Naive B cell (primary cell): Measurements from ENCODE around the gene HOXA5. TPM values are rescaled to one million over a fixed set of nuclear protein-coding genes. Genes with fewer than 3 reads are reported as not detected.

Experiments
- ATAC-seq, 2 donors: fragments of 150-1000 bp; cut with Tn5 transposase; 2 replicates each; pipeline ENCODE4 v1.10.0; 2021; ENCODE audit warnings: low read depth in 2 of 2, mild to moderate bottlenecking in 2 of 2, moderate library complexity in 2 of 2
- DNase-seq: peaks from one replicate; pipeline ENCODE4 v3.0.0; 2022
- H3K27ac Mint-ChIP-seq, 6 donors: one replicate each; pipeline ENCODE4 v1.8.0; 2020 to 2022; ENCODE audit warnings: mild to moderate bottlenecking in 6 of 6, mixed read lengths in 6 of 6, moderate library complexity in 5 of 6, inconsistent platforms in 2 of 6
- H3K27me3 Mint-ChIP-seq, 3 donors: one replicate each; pipeline ENCODE4 v1.8.0; 2021 to 2022; ENCODE audit warnings: mixed read lengths in 3 of 3, mild to moderate bottlenecking in 1 of 3
- H3K36me3 Mint-ChIP-seq, 2 donors: one replicate each; pipeline ENCODE4 v1.8.0; 2020 to 2022; ENCODE audit warnings: mixed read lengths in 2 of 2, inconsistent platforms in 1 of 2, mild to moderate bottlenecking in 1 of 2
- H3K4me1 Mint-ChIP-seq, 3 donors: one replicate each; pipeline ENCODE4 v1.8.0; 2020 to 2022; ENCODE audit warnings: mixed read lengths in 3 of 3, inconsistent platforms in 1 of 3, mild to moderate bottlenecking in 1 of 3, moderate library complexity in 1 of 3
- H3K4me3 Mint-ChIP-seq, 8 donors: one replicate each; pipeline ENCODE4 v1.8.0; 2020 to 2022; ENCODE audit warnings: mild to moderate bottlenecking in 8 of 8, mixed read lengths in 8 of 8, moderate library complexity in 8 of 8, inconsistent platforms in 2 of 8
- H3K9me3 Mint-ChIP-seq, 7 donors: one replicate each; pipeline ENCODE4 v1.8.0; 2020 to 2022; ENCODE audit warnings: mixed read lengths in 7 of 7, mild to moderate bottlenecking in 5 of 7, inconsistent platforms in 2 of 7, moderate library complexity in 1 of 7
- polyA plus RNA-seq, 6 donors: library from polyadenylated mRNA; unstranded; fragments of 300-500 nt; fragmentation: Illumina TruSeq; gene quantifications; one replicate each; pipeline ENCODE4 v1.2.3, GENCODE V29; 2021; ENCODE audit warnings: low read depth in 6 of 6

HOXA5 gene
- polyA plus RNA-seq, 6 donors from 2014 or later = not detected

DNA sequence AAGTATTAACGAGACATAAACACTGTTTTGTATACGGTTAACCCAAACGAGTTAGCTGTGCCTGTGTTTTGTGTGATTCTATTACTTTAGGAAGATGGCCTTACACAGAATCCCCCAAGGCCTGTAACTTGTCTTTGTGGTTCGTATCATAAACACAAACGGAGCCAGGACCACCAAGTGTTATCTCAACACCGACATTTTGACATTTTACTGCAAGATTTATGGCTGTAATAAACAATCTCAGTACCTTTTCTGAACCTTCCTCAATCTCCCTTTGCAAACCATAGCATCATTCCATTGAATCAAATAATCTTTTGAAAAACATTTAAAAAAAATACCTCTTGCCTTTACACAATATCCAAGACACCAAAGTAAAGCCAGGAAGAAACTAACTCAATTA is 10.5 kb downstream of the HOXA5 start:
- no peaks in the 10 kb centered on the region for H3K4me1 Mint-ChIP-seq
- ATAC-seq = no peak
- H3K36me3 Mint-ChIP-seq = no peaks in the 10 kb centered on the region
- H3K9me3 Mint-ChIP-seq = peaks cover 0 to 3% (median 0%) of the 10 kb centered on the region in 7 donors
- H3K27ac Mint-ChIP-seq = no peak overlapping the region
- DNase-seq = no peak
- peak overlapping the region in 1 of 8 donors; percentile 9 for H3K4me3 Mint-ChIP-seq
- H3K27me3 Mint-ChIP-seq = peaks cover 53 to 81% (median 76%) of the 10 kb centered on the region in 3 donors

DNA sequence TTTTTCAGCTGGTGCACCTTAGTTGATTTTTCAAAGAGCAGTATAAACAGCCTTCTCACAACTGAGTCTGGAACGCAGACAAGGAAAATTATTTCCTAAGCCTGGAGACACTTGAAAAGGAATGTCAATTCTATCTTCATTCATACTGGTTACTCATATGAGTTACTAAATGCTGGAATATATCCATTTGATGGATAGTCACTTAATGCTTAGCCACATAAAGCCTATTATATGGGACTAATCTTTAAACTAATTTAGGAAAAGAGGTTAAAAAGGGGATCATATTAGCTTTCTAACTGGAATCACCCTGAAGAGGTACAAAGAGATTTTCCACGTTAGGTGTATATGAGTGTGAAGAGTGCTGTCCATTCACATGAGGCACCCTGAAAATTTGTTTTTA is 11.3 kb downstream of the HOXA5 start:
- Mint-ChIP-seq H3K9me3 (peaks cover 0 to 3% (median 0%) of the 10 kb centered on the region in 7 donors), H3K27ac (no peak overlapping the region), H3K4me1 (no peaks in the 10 kb centered on the region), H3K36me3 (no peaks in the 10 kb centered on the region), H3K27me3 (peaks cover 47 to 81% (median 76%) of the 10 kb centered on the region in 3 donors), H3K4me3 (peak overlapping the region in 2 of 8 donors; percentile 15 to 42)
- no peak for DNase-seq
- no peak for ATAC-seq

- no peaks in the 10 kb centered on the region for H3K4me1 Mint-ChIP-seq
- no peaks in the 10 kb centered on the region for H3K36me3 Mint-ChIP-seq
- peaks cover 44 to 81% (median 78%) of the 10 kb centered on the region in 3 donors for H3K27me3 Mint-ChIP-seq
- H3K4me3 Mint-ChIP-seq = peak overlapping the region; percentile 54 to 91 (median 78)
- peak in 1 of 2 donors; percentile 11 for ATAC-seq
- DNase-seq = no peak
- no peak overlapping the region for H3K27ac Mint-ChIP-seq
- H3K9me3 Mint-ChIP-seq = peaks cover 0 to 3% (median 0%) of the 10 kb centered on the region in 7 donors
Observed at GRCh38 chr7:27131390-27131819, 12.1 kb downstream of the HOXA5 start.

- Mint-ChIP-seq H3K4me1 (no peaks in the 10 kb centered on the region), H3K4me3 (peak within 1 kb of the TSS; percentile 54 to 91 (median 78)), H3K27me3 (peaks cover 37 to 81% (median 78%) of the 10 kb centered on the region in 3 donors), H3K27ac (no peak within 1 kb of the TSS), H3K36me3 (no peaks in the 10 kb centered on the region), H3K9me3 (peaks cover 0 to 3% (median 0%) of the 10 kb centered on the region in 7 donors)
- DNase-seq = peak; percentile 53
- peak; percentile 90 to 95 for ATAC-seq
Observed at GRCh38 chr7:27130540-27131389, 12.7 kb downstream of the HOXA5 start, which contains the start of gene HOXA4. Gene HOXA4, minus strand, starts transcription at chr7:27130757. Its CDS starts 24 bp downstream, at chr7:27130733.

DNA sequence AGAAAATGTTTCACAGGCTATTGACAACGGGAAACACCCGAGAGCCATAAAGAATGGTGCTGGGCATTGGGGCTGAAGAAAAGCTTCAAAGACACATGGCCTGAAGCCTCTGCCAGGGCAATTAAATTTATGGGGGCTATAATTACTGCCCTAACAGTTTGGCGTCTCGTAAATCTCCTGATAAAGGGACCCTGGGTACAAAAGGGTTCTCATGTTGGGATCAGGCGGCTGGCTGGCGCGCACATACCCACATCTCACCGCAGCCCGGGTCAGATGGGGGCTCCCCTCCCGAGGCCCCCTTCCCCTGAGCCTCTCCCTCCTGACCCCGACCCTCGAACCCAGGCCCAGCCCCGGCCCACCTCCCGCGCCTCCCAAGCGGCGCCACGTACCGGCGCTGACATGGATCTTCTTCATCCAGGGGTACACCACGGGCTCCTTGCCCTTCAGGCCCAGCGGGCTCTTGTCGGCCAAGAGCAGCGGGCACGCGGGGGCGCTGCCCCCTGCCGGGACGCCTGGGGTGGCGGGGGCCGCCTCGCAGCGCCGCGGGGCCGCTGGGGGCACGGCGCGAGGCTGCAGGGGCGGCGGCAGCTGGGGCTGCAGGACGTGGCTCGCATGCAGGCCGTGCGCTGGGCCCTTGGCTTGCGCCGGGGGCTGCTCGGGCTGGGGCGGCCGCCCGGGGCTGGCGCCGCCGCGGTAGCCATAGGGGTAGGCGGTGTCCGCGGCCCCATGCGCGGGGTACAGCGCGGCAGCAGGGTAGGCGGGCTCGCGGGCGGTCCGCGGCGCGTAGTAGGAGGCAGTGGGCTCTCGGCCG is 13.5 kb downstream of the HOXA5 start:
- ATAC-seq = peak; percentile 20 to 24
- no peaks in the 10 kb centered on the region for H3K4me1 Mint-ChIP-seq
- no peaks in the 10 kb centered on the region for H3K36me3 Mint-ChIP-seq
- peaks cover 36 to 81% (median 79%) of the 10 kb centered on the region in 3 donors for H3K27me3 Mint-ChIP-seq
- peak overlapping the region in 6 of 8 donors; percentile 50 to 85 (median 64) for H3K4me3 Mint-ChIP-seq
- H3K9me3 Mint-ChIP-seq = peaks cover 0 to 3% (median 0%) of the 10 kb centered on the region in 7 donors
- no peak for DNase-seq
- no peak overlapping the region for H3K27ac Mint-ChIP-seq

DNA sequence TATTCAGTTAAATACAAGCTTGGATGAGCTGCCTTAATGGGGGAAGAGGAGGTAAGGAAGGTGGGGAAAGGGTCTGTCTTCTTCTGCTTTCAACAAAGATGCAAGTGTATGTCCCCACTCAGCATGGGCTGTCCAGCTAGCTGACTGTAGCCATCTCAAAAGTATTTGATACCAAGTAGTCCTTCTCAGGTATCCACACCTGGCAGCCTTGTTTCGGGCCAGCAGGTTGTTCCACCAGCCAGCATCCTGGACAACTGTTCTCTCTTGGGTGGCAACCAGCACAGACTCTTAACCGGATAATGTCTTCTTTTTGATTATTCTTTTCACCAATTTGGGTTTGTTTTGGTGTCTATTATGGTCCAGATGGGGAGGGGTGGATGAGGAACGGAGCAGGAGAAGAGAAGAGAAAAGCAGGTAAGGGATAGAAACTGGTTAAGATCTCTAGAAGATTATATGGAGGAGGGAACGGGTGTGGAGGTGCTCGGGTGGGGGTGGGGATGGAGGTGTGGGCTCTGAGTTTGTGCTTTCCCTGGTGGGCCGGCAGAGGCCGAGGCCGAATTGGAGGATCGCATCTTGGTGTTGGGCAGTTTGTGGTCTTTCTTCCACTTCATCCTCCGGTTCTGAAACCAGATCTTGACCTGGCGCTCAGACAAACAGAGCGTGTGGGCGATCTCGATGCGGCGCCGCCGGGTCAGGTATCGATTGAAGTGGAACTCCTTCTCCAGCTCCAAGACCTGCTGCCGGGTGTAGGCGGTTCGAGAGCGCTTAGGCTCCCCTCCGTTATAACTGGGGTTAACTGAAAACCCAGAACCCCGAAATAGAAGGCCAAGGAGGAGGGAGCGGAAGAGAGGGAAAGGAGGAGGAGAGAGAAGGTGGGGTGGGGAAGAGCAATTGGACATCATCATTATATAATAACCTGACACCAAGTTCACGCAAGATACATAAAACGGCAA is 14.4 kb downstream of the HOXA5 start:
- Mint-ChIP-seq H3K36me3 (no peaks in the 10 kb centered on the region), H3K27ac (no peak overlapping the region), H3K27me3 (peaks cover 29 to 81% (median 79%) of the 10 kb centered on the region in 3 donors), H3K4me3 (peak overlapping the region in 6 of 8 donors; percentile 23 to 85 (median 66)), H3K4me1 (no peaks in the 10 kb centered on the region), H3K9me3 (peaks cover 0 to 3% (median 0%) of the 10 kb centered on the region in 7 donors)
- ATAC-seq (no peak), DNase-seq (no peak)

- peak overlapping the region in 1 of 8 donors; percentile 63 for H3K4me3 Mint-ChIP-seq
Observed at GRCh38 chr7:27128034-27128433, 15.4 kb downstream of the HOXA5 start.

GRCh38 chr7:27126596-27127327 is 16.7 kb downstream of the HOXA5 start:
- H3K27me3 Mint-ChIP-seq = peaks cover 19 to 69% (median 65%) of the 10 kb centered on the region in 3 donors
- no peaks in the 10 kb centered on the region for H3K36me3 Mint-ChIP-seq

More at GRCh38 chr7:27128034-27128433, 15.4 kb downstream of the HOXA5 start:
- Mint-ChIP-seq H3K27ac (no peak overlapping the region), H3K27me3 (peaks cover 21 to 78% (median 77%) of the 10 kb centered on the region in 3 donors), H3K36me3 (no peaks in the 10 kb centered on the region), H3K4me1 (no peaks in the 10 kb centered on the region), H3K9me3 (peaks cover 0 to 3% (median 0%) of the 10 kb centered on the region in 7 donors)
- ATAC-seq (no peak), DNase-seq (no peak)

DNA sequence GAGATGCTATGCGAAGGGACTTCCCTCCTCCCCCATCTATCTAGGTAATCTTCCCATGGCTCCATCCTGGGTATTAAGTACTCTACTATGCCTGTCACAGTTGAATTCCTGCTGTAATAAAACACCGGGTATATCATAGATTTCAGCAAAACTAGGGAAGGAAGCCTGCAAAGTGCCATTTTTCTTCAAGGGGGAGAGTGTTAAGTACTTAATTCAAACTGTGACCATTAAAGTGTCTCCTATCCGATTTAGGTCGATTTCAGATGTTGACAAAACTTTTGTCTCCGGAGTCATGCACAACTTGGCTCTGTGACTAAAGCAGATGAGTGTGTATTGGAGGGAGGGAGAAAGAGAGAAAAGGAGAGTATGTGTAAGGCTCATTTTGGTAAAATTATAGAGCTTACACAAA is 17.5 kb downstream of the HOXA5 start:
- Mint-ChIP-seq H3K4me1 (no peaks in the 10 kb centered on the region), H3K4me3 (no peak overlapping the region), H3K27ac (no peak overlapping the region), H3K9me3 (peaks cover 0 to 3% (median 0%) of the 10 kb centered on the region in 7 donors), H3K27me3 (peaks cover 19 to 62% (median 61%) of the 10 kb centered on the region in 3 donors), H3K36me3 (no peaks in the 10 kb centered on the region)
- no peak for ATAC-seq
- no peak for DNase-seq

More at GRCh38 chr7:27126596-27127327, 16.7 kb downstream of the HOXA5 start:
- Mint-ChIP-seq H3K27ac (no peak overlapping the region), H3K9me3 (peaks cover 0 to 3% (median 0%) of the 10 kb centered on the region in 7 donors), H3K4me1 (no peaks in the 10 kb centered on the region), H3K4me3 (no peak overlapping the region)
- DNase-seq (no peak), ATAC-seq (no peak)

GRCh38 chr7:27124902-27125689 is 18.4 kb downstream of the HOXA5 start:
- no peaks in the 10 kb centered on the region for H3K4me1 Mint-ChIP-seq
- no peak overlapping the region for H3K4me3 Mint-ChIP-seq
- H3K27ac Mint-ChIP-seq = peak overlapping the region in 1 of 6 donors; percentile 26
- ATAC-seq (no peak), DNase-seq (no peak)
- H3K9me3 Mint-ChIP-seq = peaks cover 0 to 3% (median 0%) of the 10 kb centered on the region in 7 donors
- no peaks in the 10 kb centered on the region for H3K36me3 Mint-ChIP-seq
- H3K27me3 Mint-ChIP-seq = peaks cover 19 to 62% (median 61%) of the 10 kb centered on the region in 3 donors

- peaks cover 0 to 3% (median 0%) of the 10 kb centered on the region in 7 donors for H3K9me3 Mint-ChIP-seq
- ATAC-seq (no peak), DNase-seq (no peak)
- H3K36me3 Mint-ChIP-seq = no peaks in the 10 kb centered on the region
- H3K4me3 Mint-ChIP-seq = no peak overlapping the region
- H3K27ac Mint-ChIP-seq = no peak overlapping the region
- peaks cover 19 to 62% (median 60%) of the 10 kb centered on the region in 3 donors for H3K27me3 Mint-ChIP-seq
- no peaks in the 10 kb centered on the region for H3K4me1 Mint-ChIP-seq
Observed at GRCh38 chr7:27124096-27124901, 19.2 kb downstream of the HOXA5 start.
